Activated naive CD4-positive, alpha-beta T cell treated with anti-CD3 and anti-CD28 coated beads, Interleukin-2, amount 10 ng/mL, durations not matched to agents 7 days and 5 days (primary cell): ENCODE measurements around the gene TAPT1.
"Not testable (repeated sequence)": the region's sequence is repeated elsewhere in the genome, so short reads cannot be mapped to it uniquely, and the experiment has no call there.

Experiments
- CTCF ChIA-PET: fragments of 350-600 bp; sonication (Branson Sonifier 250); formaldehyde crosslinking; loops from one replicate; lab custom pipeline; 2021; ENCODE audit warnings: antibody characterized with exemption; lab: Charles Lee
- DNase-seq: peaks from one replicate; pipeline ENCODE4 v3.0.0-alpha.2; 2020
- H3K27ac Mint-ChIP-seq: one replicate; pipeline ENCODE4 v1.8.0; 2021; ENCODE audit warnings: mild to moderate bottlenecking, moderate library complexity, mixed read lengths
- H3K27me3 Mint-ChIP-seq: one replicate; pipeline ENCODE4 v1.8.0; 2021; ENCODE audit warnings: mild to moderate bottlenecking, mixed read lengths
- H3K36me3 Mint-ChIP-seq: one replicate; pipeline ENCODE4 v1.8.0; 2021; ENCODE audit warnings: mixed read lengths
- H3K4me1 Mint-ChIP-seq: one replicate; pipeline ENCODE4 v1.8.0; 2021; ENCODE audit warnings: mixed read lengths
- H3K4me3 Mint-ChIP-seq: one replicate; pipeline ENCODE4 v1.8.0; 2021; ENCODE audit warnings: mild to moderate bottlenecking, moderate library complexity, mixed read lengths
- H3K9me3 Mint-ChIP-seq: one replicate; pipeline ENCODE4 v1.8.0; 2021; ENCODE audit warnings: mixed read lengths

Gene TAPT1

DNA sequence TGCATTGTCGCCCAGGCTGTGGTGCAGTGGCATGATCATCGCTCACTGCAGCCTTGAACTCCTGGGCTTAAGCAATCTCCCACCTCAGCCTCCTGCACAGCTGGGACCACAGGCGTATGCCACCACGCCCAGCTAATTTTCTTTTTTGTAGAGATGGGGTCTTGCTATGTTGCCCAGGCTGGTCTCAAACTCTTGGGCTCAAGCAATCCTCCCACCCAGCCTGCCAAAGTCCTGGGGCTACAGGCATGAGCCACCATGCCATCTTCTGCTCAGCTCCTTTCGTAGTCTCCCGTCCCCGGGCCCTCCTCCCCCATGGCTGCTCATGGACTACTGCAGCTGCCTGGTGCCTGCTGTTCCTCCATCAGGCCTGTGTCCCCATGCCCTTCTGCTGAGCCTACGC lies 58.1 kb downstream of the TAPT1 start:
- no peaks in the 10 kb centered on the region for H3K27me3 Mint-ChIP-seq
- H3K4me1 Mint-ChIP-seq, result no peaks in the 10 kb centered on the region
- H3K27ac Mint-ChIP-seq, result no peak overlapping the region
- peaks cover 44% of the 10 kb centered on the region for H3K36me3 Mint-ChIP-seq
- DNase-seq, result no peak
- H3K9me3 Mint-ChIP-seq, result no peaks in the 10 kb centered on the region
- CTCF ChIA-PET, result no interaction called here
- no peak overlapping the region for H3K4me3 Mint-ChIP-seq

DNA sequence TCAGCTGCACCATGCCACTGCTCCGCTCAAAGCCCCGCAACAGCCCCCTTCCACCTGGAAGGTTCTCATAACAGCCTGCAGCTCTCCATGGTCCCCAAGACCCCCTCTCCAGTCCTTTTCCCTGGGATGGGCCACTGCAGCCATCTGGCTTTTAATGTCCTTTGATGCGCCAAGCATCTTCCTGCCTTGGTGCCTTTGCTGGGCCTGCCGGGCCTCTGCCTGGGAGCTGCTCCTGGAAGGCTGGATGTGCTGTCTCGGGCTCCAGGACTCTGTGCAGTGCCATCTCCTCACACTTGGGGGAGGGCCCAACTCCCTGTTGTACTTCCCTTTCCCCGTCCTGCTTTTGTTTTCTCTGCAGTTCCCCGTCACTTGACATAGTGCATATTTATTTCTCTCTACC lies 60.3 kb downstream of the TAPT1 start:
- no peaks in the 10 kb centered on the region for H3K27me3 Mint-ChIP-seq
- peaks cover 2% of the 10 kb centered on the region for H3K4me1 Mint-ChIP-seq
- no peaks in the 10 kb centered on the region for H3K9me3 Mint-ChIP-seq
- CTCF ChIA-PET, result no interaction called here
- no peak overlapping the region for H3K27ac Mint-ChIP-seq
- H3K4me3 Mint-ChIP-seq, result no peak overlapping the region
- DNase-seq, result no peak
- peaks cover 52% of the 10 kb centered on the region for H3K36me3 Mint-ChIP-seq

DNA sequence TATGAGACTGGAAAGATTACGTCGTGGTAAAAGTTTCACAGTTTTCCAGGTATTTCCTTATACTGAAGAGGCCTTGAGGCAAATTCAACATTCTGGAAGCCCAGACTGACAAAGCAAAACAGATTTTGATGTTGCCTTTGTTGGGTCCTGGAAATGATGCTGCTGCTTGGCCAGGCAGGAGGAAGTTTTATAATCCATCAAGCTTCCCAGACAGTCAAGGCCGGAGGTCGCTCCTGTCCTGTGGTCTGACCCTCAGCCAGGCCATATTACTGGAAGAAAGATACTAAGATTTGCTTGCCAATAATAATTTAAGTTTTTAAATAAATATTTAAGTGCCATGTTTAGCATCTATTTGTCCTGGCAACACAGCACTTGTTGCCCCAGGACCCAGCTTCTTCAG lies 63.4 kb downstream of the TAPT1 start:
- Mint-ChIP-seq H3K4me3 (no peak overlapping the region), H3K4me1 (peaks cover 2% of the 10 kb centered on the region), H3K36me3 (peaks cover 37% of the 10 kb centered on the region), H3K27ac (no peak overlapping the region), H3K27me3 (no peaks in the 10 kb centered on the region), H3K9me3 (no peaks in the 10 kb centered on the region)
- no peak for DNase-seq
- CTCF ChIA-PET, result no interaction called here

DNA sequence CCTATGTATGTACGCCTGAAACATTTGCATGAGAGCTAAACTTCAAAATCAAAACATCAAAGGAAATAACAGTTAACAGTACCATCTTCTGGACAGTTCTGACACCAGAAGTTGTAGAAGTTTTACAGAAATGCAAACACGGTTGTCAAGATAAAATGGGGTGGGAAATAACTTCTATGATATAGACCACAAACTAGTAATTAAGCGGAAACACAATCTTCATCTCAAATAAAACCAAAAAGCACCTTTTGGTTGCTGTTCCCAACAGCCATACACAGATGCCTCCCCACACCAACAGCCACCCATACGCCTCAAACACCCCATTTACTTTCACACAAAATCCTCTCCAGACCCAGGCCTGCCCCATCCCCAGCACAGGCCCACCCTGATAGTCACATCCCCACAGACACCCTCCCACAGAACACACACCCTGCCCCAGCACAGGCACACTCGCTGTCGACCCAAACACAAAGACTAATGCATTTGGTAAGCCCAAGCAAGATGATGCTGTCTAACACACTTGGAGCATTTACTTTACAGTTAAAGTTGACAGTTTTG lies 64.3 kb downstream of the TAPT1 start:
- peaks cover 35% of the 10 kb centered on the region for H3K36me3 Mint-ChIP-seq
- CTCF ChIA-PET, result no interaction called here
- peaks cover 2% of the 10 kb centered on the region for H3K4me1 Mint-ChIP-seq
- H3K9me3 Mint-ChIP-seq, result no peaks in the 10 kb centered on the region
- no peak for DNase-seq
- H3K27me3 Mint-ChIP-seq, result no peaks in the 10 kb centered on the region
- H3K4me3 Mint-ChIP-seq, result no peak overlapping the region
- no peak overlapping the region for H3K27ac Mint-ChIP-seq

DNA sequence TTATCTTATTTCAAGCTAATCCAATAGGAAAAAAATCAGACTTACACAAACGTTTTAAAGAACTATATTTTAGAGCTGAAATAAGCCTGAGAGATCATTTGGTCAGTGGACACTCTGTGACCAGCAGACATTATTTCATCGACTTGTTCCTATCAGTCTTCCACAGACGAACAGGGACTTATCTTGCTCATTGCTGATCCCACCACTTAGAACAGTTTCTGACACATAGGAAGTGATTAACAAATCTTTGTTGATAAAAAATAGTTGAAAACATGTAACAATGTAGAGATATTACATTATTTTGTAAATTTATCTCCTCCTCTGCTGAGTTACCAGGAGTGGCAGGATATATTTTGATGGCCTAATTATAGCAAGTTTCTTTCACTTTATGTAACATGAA lies 65.8 kb downstream of the TAPT1 start:
- CTCF ChIA-PET, result interaction anchor here (1.1 kb wide), 1 partner anchor 22 kb away, joined by 3 read pairs; no protein-coding TSS in a partner anchor
- H3K4me1 Mint-ChIP-seq, result peaks cover 2% of the 10 kb centered on the region
- no peak overlapping the region for H3K4me3 Mint-ChIP-seq
- H3K36me3 Mint-ChIP-seq, result peaks cover 23% of the 10 kb centered on the region
- no peaks in the 10 kb centered on the region for H3K27me3 Mint-ChIP-seq
- no peak for DNase-seq
- no peaks in the 10 kb centered on the region for H3K9me3 Mint-ChIP-seq
- H3K27ac Mint-ChIP-seq, result no peak overlapping the region

DNA sequence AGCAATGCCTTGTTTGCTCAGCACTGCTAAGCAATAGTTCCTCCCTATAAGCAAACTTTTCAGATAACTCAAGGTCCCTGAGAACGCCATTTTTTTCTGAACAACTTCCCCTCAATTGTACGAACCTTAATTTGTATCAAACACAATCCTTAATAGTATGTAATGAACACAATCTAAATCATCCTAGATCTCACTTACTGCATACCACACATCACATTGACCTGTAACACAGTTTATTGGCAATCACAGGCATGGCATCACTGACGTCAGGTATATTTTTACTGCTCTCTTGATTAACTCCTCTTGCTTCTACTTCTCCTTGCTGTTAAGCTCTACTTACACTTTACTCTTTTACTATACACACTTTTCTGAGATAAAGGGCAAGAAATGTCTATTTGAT lies 67.0 kb downstream of the TAPT1 start:
- CTCF ChIA-PET, result interaction anchor here (1.1 kb wide), 1 partner anchor 24 kb away, joined by 3 read pairs; no protein-coding TSS in a partner anchor
- no peak for DNase-seq
- Mint-ChIP-seq H3K27ac (no peak overlapping the region), H3K9me3 (no peaks in the 10 kb centered on the region), H3K36me3 (peaks cover 18% of the 10 kb centered on the region), H3K4me1 (peaks cover 2% of the 10 kb centered on the region), H3K27me3 (no peaks in the 10 kb centered on the region), H3K4me3 (no peak overlapping the region)

DNA sequence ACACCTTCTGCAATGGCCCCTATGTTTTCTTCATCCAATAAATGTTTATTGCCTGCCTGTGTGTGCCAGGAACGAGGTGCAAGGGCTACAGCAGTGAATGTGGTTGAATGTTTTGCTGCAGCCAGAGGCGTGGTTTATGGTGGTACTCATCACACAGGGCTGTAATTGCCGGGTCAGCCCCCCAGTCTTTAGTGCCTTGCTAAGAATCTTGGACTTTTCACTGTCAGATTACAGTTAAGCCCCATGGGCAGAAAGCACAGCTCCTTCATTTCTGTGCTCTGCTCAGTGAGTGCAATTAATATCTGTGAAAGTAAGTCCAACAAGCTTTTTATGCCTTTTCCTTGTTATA lies 67.8 kb downstream of the TAPT1 start:
- Mint-ChIP-seq H3K9me3 (no peaks in the 10 kb centered on the region), H3K27me3 (no peaks in the 10 kb centered on the region), H3K36me3 (peaks cover 14% of the 10 kb centered on the region), H3K4me1 (peaks cover 2% of the 10 kb centered on the region), H3K4me3 (no peak overlapping the region), H3K27ac (no peak overlapping the region)
- CTCF ChIA-PET, result no interaction called here
- DNase-seq, result no peak

DNA sequence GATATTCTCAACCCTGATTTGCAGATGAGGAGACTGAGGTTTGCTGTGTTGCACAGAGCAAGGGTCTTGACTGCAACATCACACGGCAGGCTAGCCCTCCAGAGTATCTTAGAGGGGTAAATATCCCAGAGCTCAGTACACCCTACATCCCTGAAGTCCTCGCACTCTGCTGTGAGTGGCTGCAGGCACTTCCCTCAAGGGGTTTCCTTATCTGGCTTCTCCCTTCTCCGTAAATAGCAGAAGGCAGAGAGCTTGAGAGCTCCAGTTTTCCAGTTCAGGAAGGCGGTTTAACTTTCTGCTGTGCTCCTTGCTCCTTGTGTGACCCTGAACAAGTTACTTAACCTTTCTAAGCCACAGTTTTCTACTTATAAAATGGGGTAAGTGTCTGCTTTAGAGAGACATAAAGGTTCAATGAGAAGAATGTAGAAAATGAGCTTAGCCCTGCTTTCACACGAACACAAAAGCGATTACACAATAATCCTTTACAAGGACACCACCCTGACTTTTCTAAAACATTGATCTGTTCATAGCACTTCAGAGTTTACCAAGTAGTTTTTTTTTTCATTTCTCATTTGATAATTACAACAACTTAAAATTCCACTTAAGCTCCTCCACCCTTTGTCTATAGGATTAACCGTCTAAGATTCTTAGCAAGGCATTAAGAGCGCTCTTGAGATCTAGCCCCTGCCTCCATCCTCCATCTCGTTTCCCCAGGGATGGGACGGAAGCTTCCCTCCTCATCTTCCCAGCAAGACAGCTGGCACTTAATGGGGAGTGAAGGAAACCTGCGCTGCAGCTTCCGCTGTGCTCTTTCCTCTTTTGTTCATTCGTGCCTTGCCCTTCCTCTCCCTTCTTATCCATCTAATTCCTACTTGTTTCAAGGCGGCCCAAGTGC lies 68.4 kb downstream of the TAPT1 start:
- Mint-ChIP-seq H3K27ac (no peak overlapping the region), H3K27me3 (no peaks in the 10 kb centered on the region)
- CTCF ChIA-PET, result interaction anchor here (0.9 kb wide), 1 partner anchor 130 kb away, joined by 4 read pairs; no protein-coding TSS in a partner anchor

DNA sequence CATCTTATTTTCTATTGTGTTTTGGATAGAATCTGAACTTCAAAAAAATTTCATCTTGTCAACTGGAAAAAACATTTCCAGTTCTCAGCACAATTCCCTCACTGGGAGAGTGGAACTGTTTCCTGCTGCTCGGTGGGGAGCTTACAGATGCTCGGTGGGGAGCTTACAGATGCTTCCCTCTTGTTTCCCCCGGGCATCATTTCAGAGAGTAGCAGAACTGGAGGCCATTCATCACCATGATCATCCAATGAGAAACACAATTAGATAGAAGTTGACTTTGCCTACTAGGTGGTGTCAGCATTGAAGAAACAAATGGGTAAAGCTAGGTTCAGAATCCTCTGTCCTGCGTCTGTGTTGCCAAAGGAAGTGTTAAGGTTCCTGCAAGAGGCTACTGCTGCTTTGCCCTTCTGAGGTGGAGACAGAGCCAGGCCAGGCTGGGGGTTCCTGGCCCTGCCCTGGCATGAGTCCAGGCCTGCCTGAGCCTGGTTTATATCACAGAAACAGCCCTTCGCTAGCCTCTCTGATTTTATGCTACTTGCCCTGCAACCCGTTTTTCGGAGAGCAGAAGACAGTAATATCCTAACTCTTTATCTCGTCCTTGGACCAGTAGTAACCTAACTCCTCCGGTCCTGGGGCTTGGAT lies 70.6 kb downstream of the TAPT1 start:
- CTCF ChIA-PET, result no interaction called here
- Mint-ChIP-seq H3K36me3 (no peaks in the 10 kb centered on the region), H3K9me3 (no peaks in the 10 kb centered on the region), H3K4me3 (no peak overlapping the region), H3K27ac (no peak overlapping the region), H3K27me3 (no peaks in the 10 kb centered on the region), H3K4me1 (no peaks in the 10 kb centered on the region)
- no peak for DNase-seq

More for the DNA sequence above, 68.4 kb downstream of the TAPT1 start:
- no peak for DNase-seq
- Mint-ChIP-seq H3K36me3 (peaks cover 10% of the 10 kb centered on the region), H3K4me3 (no peak overlapping the region), H3K9me3 (no peaks in the 10 kb centered on the region), H3K4me1 (peaks cover 2% of the 10 kb centered on the region)

DNA sequence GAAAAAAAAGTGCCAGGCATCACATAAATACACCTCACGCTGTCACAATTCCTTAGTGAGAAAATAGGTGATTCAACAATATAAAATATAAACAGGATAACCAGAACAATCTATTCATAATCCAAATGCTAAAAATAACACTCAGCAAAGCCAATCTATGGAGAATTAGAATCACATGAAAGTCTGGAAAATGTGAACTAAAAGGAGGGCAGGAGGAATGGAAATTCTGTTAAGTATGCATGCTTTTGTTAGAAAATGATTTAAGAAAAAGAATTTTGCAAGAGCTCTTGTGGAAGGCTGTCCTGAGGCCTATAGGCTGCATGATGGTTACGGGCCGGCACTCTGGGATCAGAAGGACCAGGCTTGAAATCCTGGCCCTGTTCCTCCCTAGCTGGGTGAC lies 71.8 kb downstream of the TAPT1 start:
- Mint-ChIP-seq H3K27me3 (no peaks in the 10 kb centered on the region), H3K9me3 (no peaks in the 10 kb centered on the region), H3K27ac (no peak overlapping the region), H3K4me1 (no peaks in the 10 kb centered on the region), H3K4me3 (no peak overlapping the region), H3K36me3 (no peaks in the 10 kb centered on the region)
- CTCF ChIA-PET, result no interaction called here
- DNase-seq, result no peak

DNA sequence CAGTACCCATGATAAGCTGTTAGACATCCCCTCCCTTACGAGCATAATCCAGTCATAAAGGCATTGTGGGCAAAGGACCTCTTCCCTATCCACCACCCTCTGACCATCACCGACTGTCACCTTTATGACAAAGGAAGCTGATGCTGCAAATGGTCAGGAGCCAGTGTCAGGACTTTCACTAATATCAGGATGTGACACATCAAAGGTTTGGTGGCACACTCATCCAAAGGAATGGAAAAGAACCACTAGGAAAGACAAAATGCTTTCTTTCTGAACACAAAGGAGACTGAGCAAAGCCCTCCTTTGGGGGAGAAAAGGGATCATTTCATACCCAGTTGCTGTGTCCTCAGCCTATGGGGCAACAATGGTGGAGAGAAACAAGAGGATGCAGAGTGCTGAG lies 75.6 kb downstream of the TAPT1 start:
- Mint-ChIP-seq H3K36me3 (no peaks in the 10 kb centered on the region), H3K27me3 (peaks cover 4% of the 10 kb centered on the region), H3K27ac (no peak overlapping the region), H3K4me3 (no peak overlapping the region), H3K9me3 (peaks cover 4% of the 10 kb centered on the region), H3K4me1 (no peaks in the 10 kb centered on the region)
- CTCF ChIA-PET, result no interaction called here
- no peak for DNase-seq

DNA sequence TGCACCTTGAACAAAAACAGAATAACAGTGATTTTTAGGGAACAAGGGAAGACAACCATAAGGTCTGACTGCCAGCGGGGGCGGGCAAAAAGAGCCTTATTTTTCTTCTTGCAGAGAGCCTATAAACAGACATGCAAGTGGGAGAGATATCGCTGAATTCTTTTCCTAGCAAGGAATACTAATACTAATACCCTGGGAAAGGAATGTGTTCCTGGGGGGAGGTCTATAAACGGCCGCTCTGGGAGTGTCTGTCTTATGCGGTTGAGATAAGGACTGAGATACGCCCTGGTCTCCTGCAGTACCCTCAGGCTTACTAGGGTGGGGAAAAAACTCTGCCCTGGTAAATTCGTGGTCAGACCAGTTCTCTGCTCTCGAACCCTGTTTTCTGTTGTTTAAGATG lies 81.4 kb downstream of the TAPT1 start:
- not testable (repeated sequence) for H3K27me3 Mint-ChIP-seq

DNA sequence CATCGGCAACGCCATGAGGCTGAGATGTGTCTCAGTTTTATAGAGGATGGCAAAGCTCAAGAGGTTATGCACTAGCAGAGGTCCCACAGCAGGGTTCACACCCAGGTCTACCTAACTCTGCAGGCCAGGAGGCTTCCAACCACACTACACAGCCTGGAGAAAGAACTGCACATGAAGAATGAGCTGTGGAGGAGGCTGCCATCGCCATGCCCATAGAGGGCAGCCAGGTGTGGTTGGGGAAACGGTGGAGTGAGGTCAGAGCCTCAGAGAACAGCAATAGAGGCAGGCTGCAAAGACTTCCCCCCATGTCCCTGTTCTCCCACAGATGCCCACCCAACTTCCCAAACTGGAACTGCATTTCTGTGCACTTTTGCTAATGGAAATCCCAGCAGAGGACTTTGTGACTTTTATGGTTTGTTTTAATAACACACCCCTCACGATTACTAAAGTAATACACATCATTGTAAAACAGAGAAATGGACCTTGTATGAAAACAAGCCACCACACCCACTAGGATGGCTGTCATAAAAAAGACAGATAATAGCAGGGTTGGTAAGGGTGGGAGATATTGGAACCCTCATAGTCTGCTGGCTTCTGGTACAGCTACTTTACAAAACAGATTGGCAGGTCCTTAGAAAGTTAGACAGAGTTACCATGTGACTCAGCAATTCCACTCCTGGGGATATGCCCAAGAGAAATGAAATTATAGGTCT lies 83.5 kb downstream of the TAPT1 start:
- Mint-ChIP-seq H3K27me3 (peaks cover 7% of the 10 kb centered on the region), H3K27ac (no peak overlapping the region), H3K4me3 (no peak overlapping the region), H3K9me3 (peaks cover 16% of the 10 kb centered on the region), H3K4me1 (no peaks in the 10 kb centered on the region), H3K36me3 (peaks cover 3% of the 10 kb centered on the region)
- CTCF ChIA-PET, result no interaction called here
- DNase-seq, result no peak

More for the DNA sequence above, 81.4 kb downstream of the TAPT1 start:
- DNase-seq, H3K4me3 Mint-ChIP-seq, H3K4me1 Mint-ChIP-seq, CTCF ChIA-PET, H3K27ac Mint-ChIP-seq, H3K36me3 Mint-ChIP-seq: not testable (repeated sequence)
- H3K9me3 Mint-ChIP-seq, result peaks cover 16% of the 10 kb centered on the region

DNA sequence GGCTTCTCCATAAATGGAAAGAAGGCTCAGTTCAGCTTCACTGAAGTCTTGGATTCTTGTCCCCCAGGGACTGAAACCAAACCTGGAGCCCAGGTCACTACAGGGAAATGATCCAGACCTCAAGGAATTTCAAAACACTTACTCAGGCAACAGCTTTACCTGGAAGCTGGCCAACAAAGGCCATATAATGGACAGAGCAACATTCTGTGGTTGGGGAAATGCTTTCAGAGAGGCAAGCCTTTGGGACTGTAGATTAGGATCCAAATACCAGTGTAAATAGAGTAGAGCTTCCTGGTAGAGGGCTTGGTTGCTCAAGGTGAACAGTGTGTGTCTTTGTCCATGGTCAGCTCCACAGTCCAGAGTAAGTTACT lies 85.4 kb downstream of the TAPT1 start:
- Mint-ChIP-seq H3K27me3 (peaks cover 11% of the 10 kb centered on the region), H3K4me3 (no peak overlapping the region), H3K4me1 (no peaks in the 10 kb centered on the region), H3K9me3 (peaks cover 14% of the 10 kb centered on the region), H3K27ac (no peak overlapping the region), H3K36me3 (peaks cover 3% of the 10 kb centered on the region)
- no peak for DNase-seq
- CTCF ChIA-PET, result no interaction called here
